ENCODE data around the gene HK2. TPM values are rescaled to one million over a fixed set of nuclear protein-coding genes. Genes with fewer than 3 reads are reported as not detected.
A peak's percentile ranks its signal among the peaks of the same experiment; 100 is the strongest.
"Not testable (repeated sequence)": the region's sequence is repeated elsewhere in the genome, so short reads cannot be mapped to it uniquely, and the experiment has no call there.

The HK2 gene
- total RNA-seq, 2 donors from 2014 or later: 3.4 to 8.1 TPM

DNA sequence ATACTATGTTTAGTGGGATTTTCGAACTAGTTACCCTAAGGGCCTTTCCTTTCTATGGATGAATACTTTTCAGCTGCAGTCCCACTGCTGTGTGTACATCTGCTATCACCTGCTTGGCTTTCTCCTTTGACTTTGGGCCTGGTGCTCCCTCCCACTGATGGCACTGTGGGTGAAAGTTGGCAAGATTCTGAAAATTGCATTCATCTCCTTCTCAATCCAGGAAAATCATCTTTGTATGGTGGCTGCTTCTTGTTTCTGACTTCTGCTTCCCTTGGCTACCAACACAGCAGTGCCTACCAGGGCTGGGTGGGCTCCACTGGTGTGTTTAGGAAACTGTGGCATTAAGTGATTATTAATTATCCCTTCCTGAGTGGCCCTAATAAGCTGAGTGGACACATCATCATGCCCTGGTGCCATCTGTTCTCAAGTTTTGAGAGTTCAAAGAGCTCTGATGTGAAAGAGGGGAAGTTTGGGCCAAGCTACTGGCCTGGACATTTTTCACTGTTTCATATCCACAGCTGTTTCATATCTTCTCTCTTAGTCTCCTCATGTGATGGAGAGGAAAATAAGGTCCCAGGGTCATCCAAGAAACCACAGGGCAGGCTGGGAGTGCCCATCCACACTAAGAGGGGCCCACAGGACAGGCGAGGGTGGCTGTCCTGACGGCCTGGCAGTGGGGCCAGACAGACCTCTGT lies 16.7 kb downstream of the HK2 start:
- no peak for DNase-seq (ENCODE audit: low spot score)
- H3K27ac ChIP-seq: peak overlapping the region in 1 of 2 donors; percentile 55
- no peaks in the 10 kb centered on the region for H3K36me3 ChIP-seq
- no peaks in the 10 kb centered on the region for H3K9me3 ChIP-seq
- H3K4me3 ChIP-seq: no peak overlapping the region
- H3K4me1 ChIP-seq: peaks cover 0 to 44% of the 10 kb centered on the region in 2 donors
- no peaks in the 10 kb centered on the region for H3K27me3 ChIP-seq
- TF ChIP-seq, protein P1, sequence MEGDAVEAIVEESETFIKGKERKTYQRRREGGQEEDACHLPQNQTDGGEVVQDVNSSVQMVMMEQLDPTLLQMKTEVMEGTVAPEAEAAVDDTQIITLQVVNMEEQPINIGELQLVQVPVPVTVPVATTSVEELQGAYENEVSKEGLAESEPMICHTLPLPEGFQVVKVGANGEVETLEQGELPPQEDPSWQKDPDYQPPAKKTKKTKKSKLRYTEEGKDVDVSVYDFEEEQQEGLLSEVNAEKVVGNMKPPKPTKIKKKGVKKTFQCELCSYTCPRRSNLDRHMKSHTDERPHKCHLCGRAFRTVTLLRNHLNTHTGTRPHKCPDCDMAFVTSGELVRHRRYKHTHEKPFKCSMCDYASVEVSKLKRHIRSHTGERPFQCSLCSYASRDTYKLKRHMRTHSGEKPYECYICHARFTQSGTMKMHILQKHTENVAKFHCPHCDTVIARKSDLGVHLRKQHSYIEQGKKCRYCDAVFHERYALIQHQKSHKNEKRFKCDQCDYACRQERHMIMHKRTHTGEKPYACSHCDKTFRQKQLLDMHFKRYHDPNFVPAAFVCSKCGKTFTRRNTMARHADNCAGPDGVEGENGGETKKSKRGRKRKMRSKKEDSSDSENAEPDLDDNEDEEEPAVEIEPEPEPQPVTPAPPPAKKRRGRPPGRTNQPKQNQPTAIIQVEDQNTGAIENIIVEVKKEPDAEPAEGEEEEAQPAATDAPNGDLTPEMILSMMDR (IDR thresholded peaks at IDR 0.05): no peak

DNA sequence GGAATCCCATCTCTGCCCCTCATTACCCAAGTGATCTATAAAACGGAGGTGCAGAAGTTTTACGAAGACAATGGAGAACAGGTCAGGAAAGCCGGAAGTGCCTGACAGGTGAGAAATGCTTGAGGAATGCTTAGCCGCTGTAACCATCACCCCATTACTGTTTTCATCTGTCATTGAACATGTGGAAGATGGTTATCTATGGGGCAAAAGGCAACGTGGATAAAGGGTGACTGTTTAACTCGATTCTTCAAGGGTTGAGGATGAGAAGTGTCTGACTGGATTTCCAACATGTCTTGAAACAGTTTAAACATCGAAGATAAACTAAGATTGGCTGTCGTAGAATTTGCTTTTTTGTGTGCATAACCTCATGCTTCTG lies 17.3 kb downstream of the HK2 start:
- H3K36me3 ChIP-seq: no peaks in the 10 kb centered on the region
- H3K27ac ChIP-seq: peak overlapping the region in 1 of 2 donors; percentile 55
- no peak overlapping the region for H3K4me3 ChIP-seq
- DNase-seq (ENCODE audit: low spot score): no peak
- TF ChIP-seq, protein P1 (IDR thresholded peaks at IDR 0.05): no peak
- H3K27me3 ChIP-seq: no peaks in the 10 kb centered on the region
- H3K4me1 ChIP-seq: peaks cover 0 to 44% of the 10 kb centered on the region in 2 donors
- no peaks in the 10 kb centered on the region for H3K9me3 ChIP-seq

DNA sequence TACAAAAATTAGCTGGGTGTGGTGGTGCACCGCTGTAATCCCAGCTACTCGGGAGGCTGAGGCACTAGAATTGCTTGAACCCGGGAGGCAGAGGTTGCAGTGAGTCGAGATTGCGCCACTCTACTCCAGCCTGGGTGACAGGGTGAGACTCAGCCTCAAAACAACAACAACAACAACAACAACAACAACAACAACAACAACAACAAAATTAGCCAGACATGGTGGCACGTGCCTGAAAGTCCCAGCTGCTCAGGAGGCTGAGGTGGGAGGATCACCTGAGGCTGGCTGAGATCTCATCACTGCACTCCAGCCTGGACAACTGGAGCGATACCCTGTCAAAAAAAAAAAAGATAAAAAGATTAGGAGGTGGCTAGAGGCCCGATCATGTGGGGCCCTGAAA lies 19.4 kb downstream of the HK2 start:
- not testable (repeated sequence) for H3K9me3 ChIP-seq; H3K27me3 ChIP-seq; DNase-seq (ENCODE audit: low spot score); H3K36me3 ChIP-seq; H3K27ac ChIP-seq; H3K4me3 ChIP-seq
- H3K4me1 ChIP-seq: peaks cover 0 to 34% of the 10 kb centered on the region in 2 donors

DNA sequence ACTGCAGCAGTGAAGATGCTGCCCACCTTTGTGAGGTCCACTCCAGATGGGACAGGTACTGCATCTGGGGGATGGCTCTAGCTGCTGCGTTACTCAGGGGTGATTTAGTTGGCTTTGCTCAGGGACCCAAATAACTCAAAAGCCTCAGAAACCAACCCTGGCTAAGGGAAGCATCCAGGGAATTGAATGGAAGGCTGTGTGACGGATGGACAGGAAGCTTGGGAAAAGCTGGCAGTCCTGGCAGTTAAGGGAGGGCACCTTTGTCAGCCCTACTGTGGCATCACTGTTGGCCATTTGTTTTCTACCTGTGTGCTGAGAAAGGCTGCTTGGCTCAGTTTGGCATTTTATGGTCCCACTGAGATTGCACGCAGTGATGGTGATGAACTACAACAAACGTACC lies 20.5 kb downstream of the HK2 start:
- H3K27me3 ChIP-seq: no peaks in the 10 kb centered on the region
- TF ChIP-seq, protein P1 (IDR thresholded peaks at IDR 0.05): no peak
- H3K36me3 ChIP-seq: no peaks in the 10 kb centered on the region
- peaks cover 0 to 23% of the 10 kb centered on the region in 2 donors for H3K4me1 ChIP-seq
- no peak for DNase-seq (ENCODE audit: low spot score)
- no peaks in the 10 kb centered on the region for H3K9me3 ChIP-seq
- H3K4me3 ChIP-seq: no peak overlapping the region
- H3K27ac ChIP-seq: no peak overlapping the region

DNA sequence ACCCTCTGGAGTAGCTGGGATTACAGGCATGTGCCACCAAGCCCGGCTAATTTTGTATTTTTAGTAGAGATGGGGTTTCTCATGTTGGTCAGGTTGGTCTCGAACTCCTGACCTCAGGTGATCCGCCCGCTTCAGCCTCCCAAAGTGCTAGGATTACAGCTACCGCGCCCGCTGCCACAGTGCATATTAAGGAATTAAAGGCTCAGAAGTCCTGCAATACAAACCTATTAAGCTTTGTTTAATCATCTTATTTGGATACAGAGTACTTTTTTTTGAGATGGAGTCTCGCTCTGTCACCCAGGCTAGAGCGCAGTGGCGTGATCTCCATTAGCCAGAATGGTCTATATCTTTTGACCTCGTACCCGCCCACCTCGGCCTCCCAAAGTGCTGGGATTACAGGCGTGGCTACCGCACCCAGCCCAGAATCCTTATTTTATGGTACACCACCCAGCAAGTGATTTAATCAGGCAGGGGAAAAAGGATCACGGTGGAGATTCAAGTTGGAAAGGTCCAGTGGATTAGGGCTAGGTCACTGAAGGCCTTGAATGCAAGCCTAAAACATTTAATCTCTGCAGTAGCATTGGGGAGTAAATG lies 21.3 kb downstream of the HK2 start:
- peaks cover 0 to 16% of the 10 kb centered on the region in 2 donors for H3K4me1 ChIP-seq
- H3K27ac ChIP-seq; H3K4me3 ChIP-seq; H3K36me3 ChIP-seq; DNase-seq (ENCODE audit: low spot score); H3K27me3 ChIP-seq; H3K9me3 ChIP-seq: not testable (repeated sequence)

DNA sequence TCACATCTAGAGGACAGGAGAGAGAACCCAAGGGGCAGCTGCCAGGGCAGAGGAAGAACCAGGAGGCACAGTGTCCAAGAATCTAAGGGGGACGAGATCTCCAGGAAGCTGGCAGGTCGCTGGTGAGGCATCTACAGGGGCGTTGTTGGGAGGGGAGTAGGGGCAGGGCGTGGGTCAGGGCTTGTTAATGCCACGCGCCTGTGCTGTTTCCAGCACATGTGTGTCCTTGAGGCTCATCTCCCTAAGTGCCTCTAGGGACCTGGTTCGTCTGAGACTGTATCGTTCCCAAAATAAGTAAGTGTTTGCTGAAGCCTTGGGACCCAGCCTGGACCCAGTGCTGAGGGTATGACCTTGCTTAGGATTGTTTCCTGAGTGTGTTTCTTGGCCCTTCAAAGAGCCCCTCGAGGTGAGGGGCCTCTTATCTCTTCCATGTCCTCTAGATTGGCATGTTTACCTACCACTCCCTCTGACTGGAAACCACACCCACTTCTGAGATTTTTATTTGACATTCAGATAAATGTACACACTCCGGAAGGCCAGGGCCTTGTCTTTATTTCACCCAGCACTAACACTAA lies 22.2 kb downstream of the HK2 start:
- Histone ChIP-seq H3K27ac (no peak overlapping the region), H3K27me3 (no peaks in the 10 kb centered on the region), H3K9me3 (no peaks in the 10 kb centered on the region), H3K4me3 (no peak overlapping the region), H3K4me1 (peaks cover 0 to 11% of the 10 kb centered on the region in 2 donors), H3K36me3 (no peaks in the 10 kb centered on the region)
- DNase-seq (ENCODE audit: low spot score): no peak
- TF ChIP-seq, protein P1 (IDR thresholded peaks at IDR 0.05): no peak

Data from right atrium auricular region (tissue), 2 donors.